HG03039 (cell line): ENCODE results near the gene TUBB2A.
"Not testable (repeated sequence)": the region's sequence is repeated elsewhere in the genome, so short reads cannot be mapped to it uniquely, and the experiment has no call there.

Experiments
- ATAC-seq: cut with Tn5 transposase; IDR thresholded peaks from one replicate; pipeline ENCODE4 v1.9.1; 2021; ENCODE audit warnings: mild to moderate bottlenecking, moderate library complexity; ENCODE audit not compliant: unreplicated experiment

TUBB2A gene

DNA sequence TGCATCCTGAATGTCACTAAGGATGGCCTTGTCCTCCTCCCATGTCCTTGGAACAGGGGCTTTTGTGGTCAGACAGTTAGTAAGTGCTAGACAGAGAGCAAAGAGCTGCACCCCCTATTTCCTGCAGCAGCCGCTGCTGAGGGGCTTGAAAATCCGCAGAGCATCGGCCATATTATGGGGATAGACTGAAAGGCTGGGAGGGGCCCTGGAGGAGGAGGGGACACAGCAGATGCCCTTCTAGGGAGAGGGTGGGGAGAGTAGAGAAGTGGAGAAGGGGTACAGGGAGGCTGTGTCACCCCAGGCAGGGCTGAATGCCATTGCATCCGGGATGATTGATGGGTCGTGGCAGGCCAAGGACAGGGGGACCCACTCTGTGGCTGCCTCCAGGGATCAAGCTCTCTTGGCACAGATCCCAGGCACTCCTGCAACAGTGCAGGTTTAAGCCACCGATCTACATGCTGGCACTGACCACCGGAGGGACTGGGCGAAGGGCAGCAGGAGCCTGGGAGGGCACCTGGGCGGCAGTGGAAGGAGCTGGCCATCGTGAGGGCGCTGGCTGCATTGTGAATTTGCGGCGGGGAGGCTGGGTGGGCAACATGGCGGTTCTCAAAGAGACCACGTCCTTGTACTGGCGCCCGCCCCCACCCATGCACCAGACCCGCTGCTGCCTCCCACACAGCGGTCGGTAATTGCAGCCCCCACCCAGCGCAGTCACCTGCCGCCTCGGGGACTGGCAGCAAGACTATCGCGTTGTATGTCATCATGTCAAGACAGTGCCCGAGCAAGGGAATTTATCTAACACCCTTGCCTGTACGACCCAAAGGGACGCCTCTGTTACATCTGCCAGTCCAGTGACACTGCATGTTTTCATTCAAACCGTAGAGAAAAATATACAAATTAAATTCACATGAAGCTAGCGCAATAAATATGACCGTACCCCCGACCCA, 887 bp downstream of the TUBB2A start:
- not testable (repeated sequence) for ATAC-seq

GRCh38 chr6:3155416-3155815, 1.9 kb downstream of the TUBB2A start:
- not testable (repeated sequence) for ATAC-seq

GRCh38 chr6:3152689-3153088, 4.7 kb downstream of the TUBB2A start:
- ATAC-seq = no peak

- ATAC-seq = no peak
These were observed 5.7 kb downstream of the TUBB2A start for GRCh38 chr6:3151691-3152090.

GRCh38 chr6:3147914-3148757, 9.2 kb downstream of the TUBB2A start:
- ATAC-seq = no peak

- no peak for ATAC-seq
These were observed 12.8 kb downstream of the TUBB2A start for GRCh38 chr6:3144571-3144970.

DNA sequence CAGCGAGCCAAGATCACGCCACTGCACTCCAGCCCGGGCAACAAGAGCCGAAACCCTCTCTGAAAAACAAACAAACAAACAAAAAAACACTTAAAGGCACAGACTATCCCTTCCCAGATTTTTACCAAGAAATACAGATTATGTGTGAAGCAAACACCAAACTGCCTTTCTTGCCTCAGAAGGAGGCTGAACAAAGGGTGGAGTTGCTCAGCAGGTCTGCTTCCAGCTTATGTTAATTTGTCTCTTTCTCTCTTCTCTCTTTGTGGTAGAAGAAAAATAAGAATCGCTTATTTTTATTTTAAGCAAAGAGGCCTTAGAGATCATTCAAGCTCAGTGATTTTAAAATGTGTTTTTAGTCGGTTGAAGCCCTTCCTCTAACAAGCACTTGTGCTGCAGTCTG, 14.2 kb downstream of the TUBB2A start:
- no peak for ATAC-seq

- ATAC-seq = no peak
These were observed 14.8 kb downstream of the TUBB2A start for GRCh38 chr6:3142536-3142935.

DNA sequence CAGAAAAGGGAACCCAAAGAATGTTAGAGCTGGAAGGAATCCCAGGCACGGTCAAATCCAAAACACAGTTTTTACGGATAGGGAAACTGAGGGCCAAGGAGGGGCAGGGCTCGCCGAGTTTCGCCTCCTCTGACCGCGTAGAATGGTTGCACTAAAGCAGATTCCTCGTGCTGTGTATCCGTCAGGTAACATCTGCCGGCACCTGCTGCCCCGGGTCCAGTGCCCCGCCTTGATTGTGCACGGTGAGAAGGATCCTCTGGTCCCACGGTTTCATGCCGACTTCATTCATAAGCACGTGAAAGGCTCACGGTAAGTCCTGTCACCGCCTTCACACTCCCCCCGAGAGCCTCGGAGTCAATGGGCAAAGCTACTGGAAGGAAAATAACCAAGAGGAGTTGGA, 17.1 kb downstream of the TUBB2A start:
- no peak for ATAC-seq

GRCh38 chr6:3139090-3139903, 18.0 kb downstream of the TUBB2A start:
- ATAC-seq = no peak

GRCh38 chr6:3138341-3138740, 19.0 kb downstream of the TUBB2A start:
- ATAC-seq = no peak

DNA sequence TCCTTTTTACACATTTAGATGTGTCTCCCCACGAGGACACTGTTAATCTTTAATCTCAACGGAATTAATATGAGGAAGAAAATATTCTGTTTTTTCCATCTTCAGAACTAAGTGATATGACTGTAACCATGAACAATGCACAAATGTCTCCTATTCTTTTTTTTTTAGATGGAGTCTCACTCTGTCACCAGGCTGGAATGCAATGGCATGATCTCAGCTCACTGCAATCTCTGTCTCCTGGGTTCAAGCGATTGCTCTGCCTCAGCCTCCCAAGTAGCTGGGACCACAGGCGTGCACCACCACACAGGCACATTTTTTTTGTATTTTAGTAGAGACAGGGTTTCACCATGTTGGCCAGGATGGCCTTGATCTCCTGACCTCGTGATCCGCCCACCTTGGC, 19.5 kb downstream of the TUBB2A start:
- not testable (repeated sequence) for ATAC-seq

DNA sequence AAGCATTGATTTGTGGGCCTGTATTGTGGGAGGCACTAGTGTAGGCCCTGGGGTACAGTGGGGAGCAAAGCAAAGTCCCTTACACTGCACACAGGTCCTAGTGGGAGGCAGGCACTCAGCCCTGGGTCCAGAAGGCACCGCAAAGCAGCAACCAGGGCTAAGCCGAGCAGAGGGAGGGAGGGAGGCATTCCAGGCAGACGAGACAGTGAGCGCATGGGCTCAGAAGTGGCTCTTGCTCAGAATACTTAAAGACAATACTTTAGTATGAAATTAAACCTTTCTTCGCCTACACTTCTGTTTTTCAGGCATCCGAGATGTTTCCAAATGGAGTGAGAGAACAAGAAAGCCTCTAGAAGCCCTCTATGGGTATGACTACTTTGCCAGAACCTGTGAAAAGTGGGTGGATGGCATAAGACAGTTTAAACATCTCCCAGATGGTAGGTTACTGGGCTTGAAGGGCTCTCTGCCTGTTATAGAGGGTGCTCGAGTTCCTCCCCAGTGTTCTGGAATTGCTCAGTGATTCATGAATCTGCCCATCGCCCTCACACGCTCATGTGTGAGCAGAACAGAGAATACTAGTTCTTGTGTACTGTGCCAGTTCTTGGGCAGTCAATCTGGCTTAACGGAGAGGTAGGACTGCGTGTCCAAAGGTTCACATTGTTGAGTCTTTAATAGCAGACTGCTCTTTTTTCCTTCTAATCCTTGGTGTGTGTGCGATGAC, 20.1 kb downstream of the TUBB2A start:
- ATAC-seq = no peak

DNA sequence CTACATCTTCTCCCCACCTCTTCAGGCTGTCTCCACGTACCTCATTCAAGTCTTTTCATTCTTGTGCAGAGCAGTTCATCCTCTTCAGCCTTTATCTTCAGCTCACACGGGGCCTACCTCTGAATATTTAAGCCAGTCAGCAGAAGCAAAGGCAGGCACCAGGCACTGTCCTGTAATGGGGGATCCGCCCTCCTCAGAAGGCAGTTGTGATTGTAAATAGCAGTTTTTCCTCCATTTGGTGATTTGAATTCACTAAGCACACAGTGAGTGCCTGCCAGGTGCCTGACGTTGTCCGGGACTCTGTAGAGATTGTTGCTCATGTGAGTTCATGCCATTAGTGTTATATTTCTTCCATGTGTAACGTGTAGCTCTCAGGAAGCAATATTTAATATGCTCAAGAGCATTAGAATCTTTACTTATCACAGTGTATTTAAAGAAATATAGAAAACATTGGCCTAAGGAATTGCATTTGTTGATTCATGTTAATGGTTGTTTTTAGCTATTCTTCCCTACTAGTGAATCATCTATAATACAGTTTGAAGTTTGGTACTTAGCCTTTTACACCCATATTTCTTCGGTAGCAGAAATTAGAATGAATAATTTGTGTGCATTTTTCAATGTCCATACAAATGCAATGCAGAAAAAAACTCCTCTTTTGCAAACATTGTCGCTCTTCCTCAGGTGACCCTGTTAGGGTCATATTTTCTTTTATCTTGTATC, 20.9 kb downstream of the TUBB2A start:
- no peak for ATAC-seq

GRCh38 chr6:3135668-3136291, 21.6 kb downstream of the TUBB2A start:
- no peak for ATAC-seq

GRCh38 chr6:3133515-3133914, 23.8 kb downstream of the TUBB2A start:
- ATAC-seq = no peak

DNA sequence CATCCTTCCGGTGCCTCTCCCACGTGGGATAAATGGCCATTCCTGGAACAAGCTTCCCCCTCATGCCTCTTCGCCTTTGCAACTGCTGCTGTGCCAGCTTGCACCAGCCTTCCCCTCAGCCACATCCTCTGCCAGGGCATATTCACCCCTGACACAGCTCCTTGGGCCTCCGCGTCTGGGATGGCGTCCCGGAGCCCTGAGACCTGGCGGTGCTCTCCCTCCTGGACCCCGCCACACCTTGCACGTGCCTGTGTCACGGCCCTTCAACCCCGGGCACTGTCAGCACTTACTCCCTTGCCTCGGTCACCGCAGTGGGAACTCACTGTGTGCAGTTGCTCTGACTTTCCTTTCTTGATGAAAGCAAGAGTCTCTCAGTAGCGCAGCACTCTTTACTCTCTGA, 25.6 kb downstream of the TUBB2A start:
- no peak for ATAC-seq

GRCh38 chr6:3128356-3129108, 28.8 kb downstream of the TUBB2A start:
- no peak for ATAC-seq
